Ovary (tissue), 9 donors: Measurements from ENCODE around the gene MEGF10. TPM values are rescaled to one million over a fixed set of nuclear protein-coding genes. Genes with fewer than 3 reads are reported as not detected.

Source experiments
- DNase-seq, 5 donors: peaks; one replicate each; pipeline ENCODE4 v3.0.0-alpha.2; 2019 to 2020
- H3K27ac ChIP-seq, 2 donors: fragments of 200-600 bp; one replicate each; pipeline versions ENCODE4 v1.5.1 to v1.8.0; 2019 to 2022
- H3K27me3 ChIP-seq: fragments of 200-600 bp; one replicate; pipeline ENCODE4 v1.8.0; 2022
- H3K36me3 ChIP-seq: fragments of 200-600 bp; sonication (generic); one replicate; pipeline ENCODE4 v1.5.1; 2019
- H3K4me1 ChIP-seq: one replicate; pipeline ENCODE4 v1.8.1; 2013; ENCODE audit warnings: mild to moderate bottlenecking, moderate library complexity; ENCODE audit not compliant: insufficient read depth
- H3K4me3 ChIP-seq: fragments of 200-600 bp; sonication (generic); one replicate; pipeline ENCODE4 v1.5.1; 2017
- H3K9me3 ChIP-seq, 2 donors: fragments of 200-600 bp in 1 of 2; sonication (generic) in 1 of 2; one replicate each; pipeline versions ENCODE4 v1.5.1 to v1.8.1; 2013 to 2019; ENCODE audit warnings: mild to moderate bottlenecking in 1 of 2, moderate library complexity in 1 of 2
- CTCF ChIP-seq, 3 donors: fragments of 450-650 bp in 2 of 3; fragments of 200-600 bp in 1 of 3; IDR thresholded peaks; one replicate each; pipeline versions ENCODE4 v1.5.1 to v1.8.0; 2016 to 2022; ENCODE audit warnings: antibody characterized with exemption in 3 of 3, mild to moderate bottlenecking in 1 of 3
- EP300 ChIP-seq: sonication (generic); formaldehyde crosslinking; IDR thresholded peaks from one replicate; pipeline ENCODE4 v1.6.1; 2017; ENCODE audit warnings: antibody characterized with exemption
- POLR2A ChIP-seq: fragments of 450-650 bp; IDR thresholded peaks from one replicate; pipeline ENCODE4 v1.6.1; 2017; ENCODE audit warnings: antibody characterized with exemption, mild to moderate bottlenecking, moderate library complexity
- WGBS, 3 donors: extraction: QIAGEN DNeasy Blood & Tissue Kit in 1 of 3; methylation state at CpG; one replicate each; pipeline versions ENCODE4 v1.1.5 to v1.1.7; 2013 to 2017; 5-methylcytosine and 5-hydroxymethylcytosine counted together
- intact Hi-C, 4 donors: fragments of 100-400 bp; cut with DNase I; formaldehyde crosslinking; loops; one replicate each; pipeline versions ENCODE4 v1.11.0 to v1.15.1; 2022 to 2023
- polyA plus RNA-seq, 2 donors: library from polyadenylated mRNA; stranded (reverse); fragments of 200-250 nt in 1 of 2; fragments of 350-450 nt in 1 of 2; fragmentation: Illumina TruSeq in 1 of 2; extraction: RNeasy Lipid Tissue Mini Kit (QIAGEN cat#74804) in 1 of 2; gene quantifications; one replicate each; pipeline ENCODE4 v1.2.3, GENCODE V29; 2013 to 2014
- total RNA-seq, 7 donors: library from RNA; depleted of rRNA in 2 of 7; stranded (reverse); fragments of >200 nt in 2 of 7; fragmentation: NEBNext Ultra II Directional in 3 of 7; extraction: Animal tissue kit (Norgen Biotek cat#: 25700) in 3 of 7; gene quantifications; one replicate each; pipeline versions ENCODE4 v1.1.0 to v1.2.4, GENCODE V29; 2016 to 2023
- donor health status: DM: no; HTN: no; CAD: no; lungs with moderate emphysema.
- donor health status: DM: no; HTN: no; CAD: no.
- donor health status: Bipolar disorder and iron deficiency.
- donor health status: DM: yes; HTN: yes; CAD: no.
- donor health status: DM: no; HTN: no; CAD: no.
- donor health status: DM: yes; HTN: yes; CAD: no.

The MEGF10 gene
- total and polyA plus RNA-seq, 9 donors, result 0.10 to 1.2 (median 0.51) TPM; not detected in 1

- no peaks in the 10 kb centered on the region for H3K4me1 ChIP-seq
- H3K27ac ChIP-seq, result no peak overlapping the region
- no peaks in the 10 kb centered on the region for H3K27me3 ChIP-seq
- no peaks in the 10 kb centered on the region for H3K36me3 ChIP-seq
- no peaks in the 10 kb centered on the region for H3K9me3 ChIP-seq
- intact Hi-C loops, result no loop called here
- H3K4me3 ChIP-seq, result no peak overlapping the region
- DNase-seq, result no peak
- 81 to 86% (median 84%) methylated on average over 2 of the region's 2 CpGs for WGBS, 3 donors
- TF ChIP-seq CTCF (IDR thresholded peaks at IDR 0.05), result no peak
- no peak for TF ChIP-seq EP300
- TF ChIP-seq POLR2A, result no peak
Observed at GRCh38 chr5:127389601-127390000, 99.0 kb downstream of the MEGF10 start.

GRCh38 chr5:127392762-127393161 is 102.2 kb downstream of the MEGF10 start:
- H3K4me3 ChIP-seq, result no peak overlapping the region
- no peaks in the 10 kb centered on the region for H3K4me1 ChIP-seq
- 84 to 90% (median 89%) methylated on average over 4 of the region's 4 CpGs for WGBS, 3 donors
- no peaks in the 10 kb centered on the region for H3K9me3 ChIP-seq
- TF ChIP-seq POLR2A (no peak), EP300 (no peak), CTCF (IDR thresholded peaks at IDR 0.05) (no peak)
- no peak overlapping the region for H3K27ac ChIP-seq
- no peaks in the 10 kb centered on the region for H3K27me3 ChIP-seq
- no peak for DNase-seq
- intact Hi-C loops, result no loop called here
- H3K36me3 ChIP-seq, result no peaks in the 10 kb centered on the region

- Histone ChIP-seq H3K9me3 (no peaks in the 10 kb centered on the region), H3K27ac (no peak overlapping the region), H3K4me3 (no peak overlapping the region), H3K27me3 (no peaks in the 10 kb centered on the region), H3K4me1 (no peaks in the 10 kb centered on the region), H3K36me3 (no peaks in the 10 kb centered on the region)
- TF ChIP-seq POLR2A (no peak), EP300 (no peak), CTCF (IDR thresholded peaks at IDR 0.05) (no peak)
- intact Hi-C loops, result no loop called here
- no peak for DNase-seq
- whole genome bisulfite sequencing, 3 donors, result 91 to 97% (median 94%) methylated on average over 15 of the region's 15 CpGs
Observed at GRCh38 chr5:127396490-127397155, 106.0 kb downstream of the MEGF10 start.

GRCh38 chr5:127398508-127398907 is 107.9 kb downstream of the MEGF10 start:
- no peaks in the 10 kb centered on the region for H3K36me3 ChIP-seq
- H3K27me3 ChIP-seq, result no peaks in the 10 kb centered on the region
- no peak for TF ChIP-seq POLR2A
- TF ChIP-seq CTCF (IDR thresholded peaks at IDR 0.05), result no peak
- TF ChIP-seq EP300, result no peak
- H3K4me1 ChIP-seq, result no peaks in the 10 kb centered on the region
- DNase-seq, result no peak
- H3K27ac ChIP-seq, result no peak overlapping the region
- intact Hi-C loops, result no loop called here
- no peaks in the 10 kb centered on the region for H3K9me3 ChIP-seq
- no peak overlapping the region for H3K4me3 ChIP-seq
- WGBS, 3 donors, result 74 to 77% (median 77%) methylated on average over 2 of the region's 2 CpGs
